ENCODE measurements around the gene CACNA1I.
A peak's percentile ranks its signal among the peaks of the same experiment; 100 is the strongest.

The CACNA1I gene

DNA sequence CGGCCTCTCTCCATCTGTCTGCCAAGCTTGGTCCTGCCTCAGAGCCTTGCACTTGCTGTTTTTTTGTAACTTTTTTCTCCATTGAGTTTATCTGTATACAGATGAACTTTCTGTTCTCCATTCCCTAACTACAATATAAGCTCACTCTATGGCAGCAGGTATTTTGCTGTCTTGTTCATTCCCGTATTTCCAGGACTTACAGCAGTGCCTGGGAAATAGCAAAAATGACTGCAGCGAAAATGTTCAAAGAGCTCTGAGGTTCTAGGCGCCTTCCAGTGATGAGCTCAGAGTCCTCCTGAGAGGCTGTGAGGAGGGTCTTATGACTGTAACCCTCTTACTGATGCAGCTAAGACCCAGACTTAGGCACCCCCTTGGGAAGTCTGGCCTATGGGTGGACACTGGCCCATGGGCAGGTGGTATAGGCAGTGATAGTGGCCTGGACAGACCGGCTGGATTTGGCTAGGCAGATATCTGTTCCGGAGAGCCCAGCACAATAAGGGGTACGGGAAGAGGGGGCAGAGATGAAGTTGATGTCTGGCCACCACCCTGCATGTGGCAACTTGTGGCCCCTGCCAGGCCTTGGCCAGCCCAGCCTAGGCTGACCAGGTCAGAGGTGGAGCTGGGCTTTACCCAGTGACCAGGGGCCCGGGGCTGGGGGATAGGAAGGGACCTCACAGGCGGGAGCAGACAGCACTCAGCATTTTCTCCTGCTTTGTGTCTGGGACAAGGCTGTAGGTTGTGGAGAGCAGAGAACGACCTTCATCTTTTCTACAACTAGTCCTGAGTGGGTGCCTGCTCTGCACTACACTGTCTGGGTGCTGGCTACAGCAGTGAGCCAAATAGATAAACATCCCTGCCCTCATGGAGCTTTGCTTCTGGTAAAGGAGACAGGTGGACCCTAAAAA is 45.5 kb upstream of the CACNA1I start:
- Histone ChIP-seq H3K79me2 (ENCODE audit: control insufficient read depth, insufficient read depth, low read length) (peaks cover 32% of the 10 kb centered on the region), H3K4ac (ENCODE audit: low read depth, low read length) (no peak overlapping the region), H3K56ac (ENCODE audit: low read length) (peak overlapping the region; percentile 49), H3K27me3 (ENCODE audit: insufficient read depth, low read length, poor library complexity) (no peaks in the 10 kb centered on the region), H4K5ac (ENCODE audit: low read length) (no peak overlapping the region), H2BK5ac (ENCODE audit: low read length) (no peak overlapping the region), H3K36me3 (ENCODE audit: control insufficient read depth, insufficient read depth, low read length) (peaks cover 32% of the 10 kb centered on the region), H2BK15ac (replicated peaks; ENCODE audit: low read depth) (no peak overlapping the region), H3K4me3 (ENCODE audit: low read length) (no peak overlapping the region), H4K8ac (ENCODE audit: low read depth, low read length) (no peak overlapping the region), H2BK120ac (ENCODE audit: low read depth, low read length) (no peak overlapping the region), H3K4me2 (ENCODE audit: low read length) (no peak overlapping the region), H3K23ac (ENCODE audit: low read length) (no peak overlapping the region), H2AK5ac (ENCODE audit: low read length) (no peak overlapping the region), H3K18ac (ENCODE audit: low read length) (no peak overlapping the region), H3K4me1 (ENCODE audit: control insufficient read depth, low read depth, low read length) (peaks cover 2% of the 10 kb centered on the region), H3K79me1 (ENCODE audit: low read length) (peaks cover 25% of the 10 kb centered on the region), H3K9ac (ENCODE audit: low read length) (no peak overlapping the region), H3K27ac (ENCODE audit: low read depth, low read length) (no peak overlapping the region)
- no CpG with 5 or more reads among the region's 10 CpGs for WGBS (ENCODE audit: extremely low coverage, insufficient coverage, low lambda C conversion rate)
- DNase-seq = no peak

DNA sequence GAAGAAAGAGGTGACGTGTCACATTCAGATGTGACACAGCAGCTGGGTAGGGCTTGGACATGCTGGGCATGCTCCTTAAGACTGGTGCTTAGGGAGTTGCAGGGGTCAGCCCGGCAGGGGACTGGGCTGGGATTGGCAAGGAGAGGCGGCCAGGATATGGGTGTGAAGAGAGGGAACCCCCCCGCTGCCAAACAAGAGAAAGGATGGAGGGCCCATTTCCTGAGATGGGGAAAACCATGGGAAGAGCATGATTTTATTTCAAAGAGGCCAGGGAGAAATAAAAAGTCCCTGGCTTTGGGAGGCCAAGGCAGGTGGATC is 44.9 kb upstream of the CACNA1I start:
- WGBS (ENCODE audit: extremely low coverage, insufficient coverage, low lambda C conversion rate) = no CpG with 5 or more reads among the region's 4 CpGs

DNA sequence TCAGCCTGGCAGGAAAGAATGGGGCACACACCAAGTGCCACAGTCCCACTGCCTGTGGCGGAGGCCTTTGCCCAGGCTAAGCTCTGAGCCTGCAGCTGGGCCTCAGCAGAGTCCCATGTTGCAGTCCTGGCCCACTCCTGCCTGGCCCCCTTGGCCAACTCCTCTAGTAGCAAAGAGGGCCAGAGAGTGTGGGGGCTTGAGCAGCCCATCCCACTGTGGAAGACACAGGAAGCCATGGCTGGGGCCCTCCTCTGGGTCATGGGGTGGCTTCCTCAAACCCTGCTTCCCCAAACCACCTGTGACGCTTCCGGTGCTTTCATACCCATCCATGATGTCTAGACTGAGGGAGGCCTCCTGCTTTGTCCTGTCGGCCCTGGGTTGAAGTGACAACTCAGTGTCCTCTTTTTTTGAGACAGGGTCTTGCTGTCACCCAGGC is 43.8 kb upstream of the CACNA1I start:
- H3K36me3 ChIP-seq (ENCODE audit: control insufficient read depth, insufficient read depth, low read length) = peaks cover 27% of the 10 kb centered on the region
- no CpG with 5 or more reads among the region's 4 CpGs for WGBS (ENCODE audit: extremely low coverage, insufficient coverage, low lambda C conversion rate)
- no peak overlapping the region for H2BK5ac ChIP-seq (ENCODE audit: low read length)
- no peak overlapping the region for H3K4ac ChIP-seq (ENCODE audit: low read depth, low read length)
- no peak overlapping the region for H3K56ac ChIP-seq (ENCODE audit: low read length)
- peak; percentile 44 for DNase-seq
- H3K4me2 ChIP-seq (ENCODE audit: low read length) = no peak overlapping the region
- H3K79me1 ChIP-seq (ENCODE audit: low read length) = peaks cover 29% of the 10 kb centered on the region
- H3K27me3 ChIP-seq (ENCODE audit: insufficient read depth, low read length, poor library complexity) = no peaks in the 10 kb centered on the region
- H2AK5ac ChIP-seq (ENCODE audit: low read length) = no peak overlapping the region
- no peak overlapping the region for H4K8ac ChIP-seq (ENCODE audit: low read depth, low read length)
- no peak overlapping the region for H3K27ac ChIP-seq (ENCODE audit: low read depth, low read length)
- no peak overlapping the region for H4K5ac ChIP-seq (ENCODE audit: low read length)
- peaks cover 7% of the 10 kb centered on the region for H3K4me1 ChIP-seq (ENCODE audit: control insufficient read depth, low read depth, low read length)
- no peak overlapping the region for H3K23ac ChIP-seq (ENCODE audit: low read length)
- no peak overlapping the region for H3K18ac ChIP-seq (ENCODE audit: low read length)
- no peak overlapping the region for H3K4me3 ChIP-seq (ENCODE audit: low read length)
- no peak overlapping the region for H2BK120ac ChIP-seq (ENCODE audit: low read depth, low read length)
- no peak overlapping the region for H2BK15ac ChIP-seq (replicated peaks; ENCODE audit: low read depth)
- no peak overlapping the region for H3K9ac ChIP-seq (ENCODE audit: low read length)
- H3K79me2 ChIP-seq (ENCODE audit: control insufficient read depth, insufficient read depth, low read length) = peaks cover 27% of the 10 kb centered on the region

More for the DNA sequence above, 44.9 kb upstream of the CACNA1I start:
- Histone ChIP-seq H3K4me1 (ENCODE audit: control insufficient read depth, low read depth, low read length) (peaks cover 2% of the 10 kb centered on the region), H3K9ac (ENCODE audit: low read length) (no peak overlapping the region), H2BK120ac (ENCODE audit: low read depth, low read length) (no peak overlapping the region), H3K23ac (ENCODE audit: low read length) (no peak overlapping the region), H2BK15ac (replicated peaks; ENCODE audit: low read depth) (no peak overlapping the region), H3K4me2 (ENCODE audit: low read length) (no peak overlapping the region), H3K18ac (ENCODE audit: low read length) (no peak overlapping the region), H3K4me3 (ENCODE audit: low read length) (no peak overlapping the region), H3K27me3 (ENCODE audit: insufficient read depth, low read length, poor library complexity) (no peaks in the 10 kb centered on the region), H2AK5ac (ENCODE audit: low read length) (no peak overlapping the region), H3K27ac (ENCODE audit: low read depth, low read length) (no peak overlapping the region), H3K56ac (ENCODE audit: low read length) (peak overlapping the region; percentile 49), H4K5ac (ENCODE audit: low read length) (no peak overlapping the region), H3K36me3 (ENCODE audit: control insufficient read depth, insufficient read depth, low read length) (peaks cover 32% of the 10 kb centered on the region), H3K79me1 (ENCODE audit: low read length) (peaks cover 25% of the 10 kb centered on the region), H3K79me2 (ENCODE audit: control insufficient read depth, insufficient read depth, low read length) (peaks cover 30% of the 10 kb centered on the region), H2BK5ac (ENCODE audit: low read length) (no peak overlapping the region), H4K8ac (ENCODE audit: low read depth, low read length) (no peak overlapping the region), H3K4ac (ENCODE audit: low read depth, low read length) (no peak overlapping the region)
- no peak for DNase-seq

DNA sequence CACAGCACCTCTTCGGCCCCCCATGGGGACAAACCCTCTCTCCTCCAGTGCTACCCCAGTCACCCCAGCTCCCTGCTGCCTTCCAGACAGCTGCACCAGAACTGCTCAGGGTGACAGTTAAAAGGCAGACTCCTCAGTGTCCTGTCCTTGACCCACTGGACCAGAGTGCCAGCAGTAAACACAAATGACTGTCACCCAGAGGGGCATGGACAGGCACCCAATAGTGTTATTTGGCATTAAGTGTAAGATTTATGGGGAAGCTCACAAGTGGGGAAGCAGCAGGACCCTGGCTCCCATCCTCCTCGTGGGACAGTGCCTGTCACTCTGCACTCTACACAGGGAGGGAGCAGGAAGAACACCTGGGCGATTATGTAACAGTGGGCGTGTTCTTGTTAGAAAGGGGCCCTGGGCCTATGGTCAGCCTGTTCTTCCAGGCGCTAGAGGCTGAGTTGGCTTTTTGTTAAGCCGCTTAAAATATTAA is 43.0 kb upstream of the CACNA1I start:
- peak; percentile 63 for DNase-seq
- Histone ChIP-seq H3K9ac (ENCODE audit: low read length) (no peak overlapping the region), H3K18ac (ENCODE audit: low read length) (no peak overlapping the region), H3K27ac (ENCODE audit: low read depth, low read length) (no peak overlapping the region), H3K4me1 (ENCODE audit: control insufficient read depth, low read depth, low read length) (peaks cover 7% of the 10 kb centered on the region), H3K36me3 (ENCODE audit: control insufficient read depth, insufficient read depth, low read length) (peaks cover 24% of the 10 kb centered on the region), H3K4ac (ENCODE audit: low read depth, low read length) (no peak overlapping the region), H3K56ac (ENCODE audit: low read length) (no peak overlapping the region), H2BK5ac (ENCODE audit: low read length) (no peak overlapping the region), H3K4me2 (ENCODE audit: low read length) (no peak overlapping the region), H3K4me3 (ENCODE audit: low read length) (no peak overlapping the region), H3K27me3 (ENCODE audit: insufficient read depth, low read length, poor library complexity) (no peaks in the 10 kb centered on the region), H2BK15ac (replicated peaks; ENCODE audit: low read depth) (no peak overlapping the region), H4K8ac (ENCODE audit: low read depth, low read length) (no peak overlapping the region), H3K23ac (ENCODE audit: low read length) (no peak overlapping the region), H3K79me1 (ENCODE audit: low read length) (peaks cover 33% of the 10 kb centered on the region), H3K79me2 (ENCODE audit: control insufficient read depth, insufficient read depth, low read length) (peaks cover 27% of the 10 kb centered on the region), H2AK5ac (ENCODE audit: low read length) (no peak overlapping the region), H4K5ac (ENCODE audit: low read length) (no peak overlapping the region), H2BK120ac (ENCODE audit: low read depth, low read length) (no peak overlapping the region)
- no CpG with 5 or more reads among the region's 6 CpGs for WGBS (ENCODE audit: extremely low coverage, insufficient coverage, low lambda C conversion rate)

DNA sequence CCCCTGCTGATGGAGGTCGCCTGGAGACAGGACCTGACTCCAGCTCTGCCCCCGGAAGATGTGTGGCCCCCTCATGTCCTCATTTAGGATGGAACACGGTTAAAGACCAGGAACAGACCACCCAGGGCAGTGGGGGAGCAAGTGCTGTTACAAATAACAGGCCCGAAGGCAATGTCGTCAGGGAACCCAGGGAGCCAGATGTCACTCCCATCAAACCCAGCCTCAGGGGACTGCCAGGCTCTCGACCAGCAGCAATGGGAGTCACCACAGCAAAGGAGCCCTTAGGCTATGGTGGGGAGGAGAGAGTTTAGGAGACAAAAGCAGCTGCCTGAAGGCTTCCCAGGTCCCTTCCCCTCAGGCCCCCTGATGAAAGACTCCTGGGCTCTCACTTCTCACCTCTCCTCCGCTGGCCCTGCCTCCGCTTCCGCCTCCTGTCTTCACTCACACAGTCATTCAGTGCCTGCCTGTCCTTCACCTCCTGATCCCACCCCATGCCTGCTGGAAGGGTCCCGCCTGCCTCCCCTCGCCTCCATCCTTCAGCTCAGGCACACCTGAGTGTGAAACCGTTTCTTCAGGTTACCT is 42.4 kb upstream of the CACNA1I start:
- Histone ChIP-seq H4K8ac (ENCODE audit: low read depth, low read length) (no peak overlapping the region), H2BK120ac (ENCODE audit: low read depth, low read length) (no peak overlapping the region), H3K23ac (ENCODE audit: low read length) (peak overlapping the region; percentile 33), H3K4me2 (ENCODE audit: low read length) (no peak overlapping the region), H4K5ac (ENCODE audit: low read length) (no peak overlapping the region), H3K9ac (ENCODE audit: low read length) (no peak overlapping the region), H2BK15ac (replicated peaks; ENCODE audit: low read depth) (no peak overlapping the region), H3K56ac (ENCODE audit: low read length) (peak overlapping the region; percentile 51), H3K4me1 (ENCODE audit: control insufficient read depth, low read depth, low read length) (peaks cover 5% of the 10 kb centered on the region), H2AK5ac (ENCODE audit: low read length) (no peak overlapping the region), H3K4me3 (ENCODE audit: low read length) (no peak overlapping the region), H3K27ac (ENCODE audit: low read depth, low read length) (no peak overlapping the region), H3K79me2 (ENCODE audit: control insufficient read depth, insufficient read depth, low read length) (peaks cover 20% of the 10 kb centered on the region), H3K4ac (ENCODE audit: low read depth, low read length) (no peak overlapping the region), H3K18ac (ENCODE audit: low read length) (no peak overlapping the region), H2BK5ac (ENCODE audit: low read length) (no peak overlapping the region), H3K79me1 (ENCODE audit: low read length) (peaks cover 27% of the 10 kb centered on the region), H3K36me3 (ENCODE audit: control insufficient read depth, insufficient read depth, low read length) (peaks cover 18% of the 10 kb centered on the region), H3K27me3 (ENCODE audit: insufficient read depth, low read length, poor library complexity) (no peaks in the 10 kb centered on the region)
- DNase-seq = peak; percentile 74
- no CpG with 5 or more reads among the region's 12 CpGs for WGBS (ENCODE audit: extremely low coverage, insufficient coverage, low lambda C conversion rate)

Measured in mesendoderm (in vitro differentiated cells).